Measurements from ENCODE around the gene RELT. TPM values are rescaled to one million over a fixed set of nuclear protein-coding genes. Genes with fewer than 3 reads are reported as not detected.

Gene RELT
- total and polyA plus RNA-seq, 2 experiments from 2014 or later: 2.0 to 6.3 TPM

- no peaks in the 10 kb centered on the region for H3K79me2 ChIP-seq (replicated peaks; ENCODE audit: insufficient read depth)
- no peaks in the 10 kb centered on the region for H3K36me3 ChIP-seq (ENCODE audit: insufficient read depth)
- H3K4me1 Mint-ChIP-seq: no peaks in the 10 kb centered on the region
- no peak overlapping the region for H3K27ac Mint-ChIP-seq
- H4K20me1 ChIP-seq (replicated peaks; ENCODE audit: insufficient read depth): peaks cover 3% of the 10 kb centered on the region
- no peak overlapping the region for H2AFZ ChIP-seq
- no peak for TF ChIP-seq ETS1 (IDR thresholded peaks at IDR 0.05)
- no peak overlapping the region for H3K4me3 Mint-ChIP-seq
- peaks cover 3% of the 10 kb centered on the region for H3K27me3 Mint-ChIP-seq (ENCODE audit: insufficient read depth, low read depth, poor library complexity)
- H3K9me3 Mint-ChIP-seq: no peaks in the 10 kb centered on the region
- no peaks in the 10 kb centered on the region for H3K9me2 ChIP-seq (ENCODE audit: insufficient read depth)
- H3F3A ChIP-seq (replicated peaks; ENCODE audit: low read depth): no peaks in the 10 kb centered on the region
- DNase-seq (ENCODE audit: low spot score) (no peak), ATAC-seq (no peak)
- H3K27me3 ChIP-seq (ENCODE audit: insufficient read depth): no peaks in the 10 kb centered on the region
- H3K4me1 ChIP-seq (ENCODE audit: insufficient read depth): no peaks in the 10 kb centered on the region
- H3K27ac ChIP-seq (ENCODE audit: low read depth): no peak overlapping the region
- peaks cover 11% of the 10 kb centered on the region for H3K36me3 Mint-ChIP-seq (ENCODE audit: low read depth)
- no peak overlapping the region for H3K4me2 ChIP-seq
- H3K4me3 ChIP-seq: no peak overlapping the region
These were observed 36.1 kb downstream of the RELT start for GRCh38 chr11:73412308-73412707.

- no peaks in the 10 kb centered on the region for H3K79me2 ChIP-seq (replicated peaks; ENCODE audit: insufficient read depth)
- H3K36me3 ChIP-seq (ENCODE audit: insufficient read depth): no peaks in the 10 kb centered on the region
- TF ChIP-seq REST (IDR thresholded peaks at IDR 0.05; ENCODE audit: unreplicated experiment) (no peak), EZH2 (IDR thresholded peaks at IDR 0.05; ENCODE audit: low read depth, unreplicated experiment) (no peak), CREB1 (CRISPR knock-in tag; IDR thresholded peaks at IDR 0.05; ENCODE audit: low read depth) (no peak), CTCF (conservative IDR thresholded peaks at IDR 0.05; ENCODE audit: low read depth in 2 of 2) (no peak), ZNF462 (CRISPR knock-in tag; IDR thresholded peaks at IDR 0.05) (no peak), POLR2AphosphoS5 (IDR thresholded peaks at IDR 0.05; ENCODE audit: low read depth) (no peak), NANOG (IDR thresholded peaks at IDR 0.05; ENCODE audit: borderline replicate concordance) (no peak), EZH2phosphoT487 (IDR thresholded peaks at IDR 0.05; ENCODE audit: unreplicated experiment) (no peak), STAT1 (IDR thresholded peaks at IDR 0.05; ENCODE audit: unreplicated experiment) (no peak)
These were observed 37.1 kb downstream of the RELT start for GRCh38 chr11:73413256-73413655.

More at GRCh38 chr11:73413256-73413655, 37.1 kb downstream of the RELT start:
- Mint-ChIP-seq H3K4me3 (no peak overlapping the region), H3K27me3 (ENCODE audit: insufficient read depth, low read depth, poor library complexity) (peaks cover 3% of the 10 kb centered on the region), H3K36me3 (ENCODE audit: low read depth) (peaks cover 14% of the 10 kb centered on the region), H3K9me3 (no peaks in the 10 kb centered on the region), H3K4me1 (no peaks in the 10 kb centered on the region), H3K27ac (no peak overlapping the region)
- DNase-seq (ENCODE audit: low spot score): no peak
- Histone ChIP-seq H2AFZ (no peak overlapping the region), H3K9me2 (ENCODE audit: insufficient read depth) (no peaks in the 10 kb centered on the region), H3K4me1 (ENCODE audit: insufficient read depth) (no peaks in the 10 kb centered on the region), H4K20me1 (replicated peaks; ENCODE audit: insufficient read depth) (peaks cover 3% of the 10 kb centered on the region), H3K4me2 (no peak overlapping the region), H3F3A (replicated peaks; ENCODE audit: low read depth) (no peaks in the 10 kb centered on the region), H3K27ac (ENCODE audit: low read depth) (no peak overlapping the region), H3K4me3 (no peak overlapping the region), H3K27me3 (ENCODE audit: insufficient read depth) (no peaks in the 10 kb centered on the region)
- ATAC-seq: no peak

Measured in GM23338 (cell line).